Suppressor macrophage treated with lipopolysaccharide for 4 hours (primary cell): ENCODE measurements around the gene CNDP2.

Source experiments
- DNase-seq: peaks from one replicate; pipeline ENCODE4 v3.0.0-alpha.2; 2020

CNDP2 gene

GRCh38 chr18:74573053-74573452, 76.9 kb downstream of the CNDP2 start:
- no peak for DNase-seq
